Erythroblast (primary cell): ENCODE data around the gene RNGTT.

Experiments used
- DNase-seq, 2 experiments: peaks; one replicate each; lab custom pipeline; 2025; lab: John Stamatoyannopoulos, UW
- GATA1 ChIP-seq: IDR thresholded peaks from 2 replicates; pipeline ENCODE4 v1.6.1; 2011; ENCODE audit warnings: low read depth, mild to moderate bottlenecking, control low read depth, low read length, moderate library complexity
- POLR2A ChIP-seq: IDR thresholded peaks from 2 replicates; pipeline ENCODE4 v1.6.1; 2011; ENCODE audit warnings: mild to moderate bottlenecking, low read length

Gene RNGTT

DNA sequence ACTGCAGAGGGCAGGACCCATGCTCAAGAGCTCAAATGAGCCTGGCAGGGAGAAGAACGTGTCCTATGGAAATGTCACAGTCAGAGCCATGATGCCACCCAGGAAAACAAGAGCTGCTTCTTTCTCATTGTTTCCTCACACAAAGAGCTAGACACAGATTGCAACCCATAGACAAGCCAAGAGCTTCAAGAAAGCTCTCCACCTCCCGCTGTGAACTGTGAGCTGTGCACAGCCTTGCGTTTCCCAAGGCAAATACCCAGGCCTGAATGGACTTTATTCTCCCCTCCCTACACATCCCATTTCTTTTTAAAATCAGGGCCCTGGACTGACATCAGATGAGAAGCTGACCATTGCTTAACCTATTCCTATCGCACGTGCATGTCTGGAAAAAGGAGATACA is 388.8 kb downstream of the RNGTT start:
- no peak for DNase-seq
- TF ChIP-seq POLR2A (no peak), GATA1 (no peak)

DNA sequence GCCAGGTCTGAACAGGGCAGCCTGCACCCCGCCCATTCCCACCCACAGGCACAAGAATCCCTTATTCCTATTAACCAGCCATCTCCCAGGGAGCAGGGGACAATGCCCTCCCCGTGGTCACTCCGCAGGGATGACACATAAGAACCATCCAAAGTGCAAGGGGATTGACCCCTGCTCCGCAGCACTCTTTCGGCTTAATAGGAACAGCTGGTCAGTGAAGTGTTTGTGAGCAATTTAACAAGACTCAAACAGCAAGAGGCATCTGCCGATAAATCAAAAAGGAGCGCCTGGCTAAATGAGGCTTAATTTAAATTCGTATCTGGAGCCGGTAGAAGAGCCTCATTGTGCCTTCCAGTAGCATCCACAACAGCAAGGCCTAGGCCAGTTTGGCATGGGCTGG is 389.4 kb downstream of the RNGTT start:
- no peak for DNase-seq
- TF ChIP-seq POLR2A (no peak), GATA1 (no peak)

DNA sequence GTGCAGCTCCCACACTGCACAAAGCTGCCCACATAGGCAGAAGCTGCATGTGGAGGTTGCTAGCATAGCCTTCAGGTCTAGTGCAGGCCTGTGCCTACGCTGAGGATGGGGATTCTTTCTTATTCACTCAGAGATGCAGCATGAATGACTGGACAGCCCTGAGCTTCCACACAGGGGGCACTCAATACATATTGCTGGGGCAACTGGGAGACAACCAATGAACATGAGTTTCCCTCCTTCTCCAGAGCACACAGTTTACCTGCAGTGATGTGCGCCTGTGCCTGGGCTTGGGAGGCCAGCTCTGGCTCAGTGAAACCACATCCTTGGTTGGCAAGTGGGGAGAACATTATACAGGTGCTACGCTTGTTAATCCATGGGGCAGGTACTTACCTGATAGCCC is 389.9 kb downstream of the RNGTT start:
- DNase-seq = no peak
- no peak for TF ChIP-seq GATA1
- TF ChIP-seq POLR2A = no peak

DNA sequence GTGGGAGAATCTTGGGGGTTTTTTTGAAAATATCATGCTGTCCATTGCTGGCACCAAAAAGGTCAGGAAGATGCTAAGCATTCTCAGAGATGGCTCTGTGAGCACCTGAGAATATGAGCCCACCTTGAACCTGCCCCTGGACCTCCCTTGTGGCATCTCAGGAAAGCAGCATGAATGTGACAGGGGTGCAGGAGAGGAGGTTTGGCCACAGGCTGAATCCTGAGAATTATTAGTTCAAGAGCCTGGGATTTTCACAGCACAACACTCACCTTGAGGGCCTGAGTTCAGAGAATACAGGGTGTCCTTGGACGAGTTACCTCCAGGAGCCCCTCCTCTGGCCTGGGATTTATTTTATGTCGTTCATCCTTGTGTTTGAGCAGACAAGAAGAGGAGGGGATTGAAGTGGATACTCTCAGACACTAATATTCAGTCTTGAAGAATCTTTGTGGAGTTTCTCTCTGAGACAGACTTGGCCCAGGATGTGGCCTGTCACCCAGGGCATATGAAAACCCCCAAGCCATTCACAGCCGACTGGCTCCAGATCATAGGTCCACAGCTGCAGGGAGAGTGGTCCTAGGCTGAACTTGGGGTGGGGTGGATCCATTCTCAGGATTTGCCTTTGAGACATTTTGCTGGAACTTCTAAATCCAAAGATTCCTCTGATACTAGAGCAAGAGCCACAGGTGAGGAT is 390.8 kb downstream of the RNGTT start:
- no peak for DNase-seq
- TF ChIP-seq GATA1 (no peak), POLR2A (no peak)

DNA sequence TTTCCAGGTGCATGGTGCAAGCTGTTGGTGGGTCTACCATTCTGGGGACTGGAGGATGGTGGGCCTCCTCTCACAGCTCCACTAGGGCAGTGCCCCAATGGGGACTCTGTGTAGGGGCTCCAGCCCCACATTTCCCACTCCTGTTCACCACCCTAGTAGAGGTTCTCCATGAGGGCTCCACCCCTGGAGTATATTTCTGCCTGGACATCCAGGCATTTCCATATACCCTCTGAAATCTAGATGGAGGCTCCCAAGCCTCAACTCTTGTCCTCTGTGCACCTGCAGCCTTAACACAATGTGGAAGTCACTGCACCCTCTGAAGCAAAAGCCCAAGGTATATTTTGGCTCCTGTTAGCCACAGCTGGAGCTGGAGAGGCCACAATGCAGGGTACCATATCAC is 393.5 kb downstream of the RNGTT start:
- no peak for DNase-seq
- TF ChIP-seq GATA1 = no peak
- TF ChIP-seq POLR2A = no peak

DNA sequence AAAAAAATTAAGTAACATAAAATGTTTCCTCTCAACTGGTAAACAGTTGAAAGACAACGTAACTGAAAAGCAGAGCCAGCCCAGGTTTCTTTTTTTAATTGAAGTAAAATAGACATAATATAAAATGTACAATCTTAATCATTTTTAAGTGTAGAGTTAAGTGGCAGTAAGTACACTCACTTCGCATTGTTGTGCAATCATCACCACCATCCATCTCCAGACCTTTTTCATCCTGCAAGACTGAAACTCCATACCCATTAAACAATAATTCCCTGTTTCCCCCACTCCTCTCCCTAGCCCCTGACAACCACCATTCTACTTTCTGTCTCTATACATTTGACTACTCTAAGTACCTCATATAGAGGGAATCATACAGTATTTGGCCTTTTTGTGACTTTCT is 395.7 kb downstream of the RNGTT start:
- TF ChIP-seq GATA1 (no peak), POLR2A (no peak)
- no peak for DNase-seq

DNA sequence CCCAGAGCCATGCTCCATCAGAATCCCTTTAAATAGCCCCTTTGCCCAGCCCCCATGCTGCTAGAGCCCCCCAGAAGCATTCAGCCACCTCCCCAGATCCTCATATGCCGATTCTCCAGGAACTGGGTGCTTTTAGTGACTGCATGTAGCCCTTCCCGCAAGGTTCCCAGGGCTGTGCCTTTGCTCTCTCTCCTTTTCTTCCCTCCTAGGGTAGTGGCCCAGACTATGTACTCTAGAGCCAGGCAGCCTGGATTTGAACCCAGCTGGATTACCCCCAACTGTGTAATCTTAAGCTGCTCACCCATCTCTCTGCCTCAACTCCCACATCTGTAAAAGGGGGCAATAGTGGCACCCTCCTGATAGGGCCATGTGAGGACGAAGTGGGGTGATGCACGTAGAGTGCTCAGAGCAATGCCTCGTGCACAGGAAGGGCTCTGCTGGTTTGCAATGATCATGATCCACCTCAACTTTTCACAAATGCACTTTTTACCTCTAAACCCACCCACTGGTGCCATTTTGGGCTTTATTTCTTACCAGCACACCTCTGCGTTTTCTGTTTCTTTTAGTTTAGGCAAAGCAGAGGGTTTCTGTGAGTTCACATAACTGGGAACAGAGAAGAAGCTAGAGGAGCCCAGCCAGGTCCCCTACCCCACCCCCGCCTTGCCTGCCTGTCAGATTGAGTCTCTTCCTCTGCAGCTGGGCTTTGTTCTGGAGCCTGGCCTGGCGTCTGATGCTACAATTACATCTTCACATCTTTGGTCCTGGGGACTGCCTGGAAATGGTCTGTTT is 396.5 kb downstream of the RNGTT start:
- TF ChIP-seq GATA1 = no peak
- no peak for TF ChIP-seq POLR2A
- no peak for DNase-seq

DNA sequence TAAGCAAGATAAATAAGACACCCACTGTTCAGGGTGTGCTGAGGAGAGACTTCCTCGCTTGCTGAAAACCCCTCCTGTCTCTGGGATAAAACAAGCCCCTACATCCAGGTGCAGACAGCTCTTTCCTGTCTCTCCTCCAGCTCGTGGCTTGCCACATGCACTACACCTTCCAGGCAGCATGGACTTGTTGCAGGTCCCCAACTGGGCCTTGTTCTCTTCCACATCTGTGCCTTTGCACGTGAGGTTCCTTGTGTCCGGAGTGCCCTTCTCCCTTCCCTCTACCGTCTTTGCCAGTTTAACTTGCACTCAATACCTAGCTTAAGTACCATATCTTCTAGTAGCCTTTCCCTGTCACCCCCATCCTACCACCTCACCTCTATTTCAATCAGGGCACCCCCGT is 397.6 kb downstream of the RNGTT start:
- no peak for DNase-seq
- no peak for TF ChIP-seq POLR2A
- no peak for TF ChIP-seq GATA1

DNA sequence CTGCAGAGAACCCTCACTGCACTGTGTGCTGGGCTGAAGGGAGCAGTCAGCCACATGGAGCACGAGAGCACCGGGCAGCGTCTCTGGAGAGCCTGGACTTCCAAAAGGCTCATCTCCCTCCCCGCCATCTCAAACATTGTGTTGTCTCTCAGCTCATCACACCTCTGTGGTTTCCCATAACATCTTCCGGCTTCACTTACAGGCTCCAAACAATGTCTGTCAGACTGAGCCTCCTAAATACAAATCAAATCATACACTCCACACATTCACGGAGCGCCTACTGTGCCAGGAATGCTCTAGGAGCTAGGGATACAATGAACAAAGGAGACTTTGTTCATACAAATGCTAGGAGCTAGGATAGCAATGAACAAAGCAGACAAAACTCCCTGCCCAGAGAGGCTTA is 398.0 kb downstream of the RNGTT start:
- TF ChIP-seq GATA1 (no peak), POLR2A (no peak)
- no peak for DNase-seq

DNA sequence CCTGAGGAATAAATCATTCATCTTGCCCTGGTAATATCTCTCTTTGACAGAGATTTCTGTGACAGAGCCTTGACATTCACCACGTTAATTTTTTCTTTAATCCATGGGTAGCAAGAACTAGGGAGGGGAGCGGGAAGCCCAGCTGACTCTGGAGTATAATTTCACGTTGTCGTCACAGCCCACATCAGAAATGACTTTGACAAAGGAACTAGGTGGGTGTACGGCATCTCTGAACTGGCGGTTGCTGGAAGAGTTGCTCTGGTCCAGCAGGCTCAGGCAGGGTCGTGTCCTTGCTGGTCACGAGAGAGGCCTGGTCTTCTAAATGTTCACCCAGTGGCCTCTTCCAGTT is 400.2 kb downstream of the RNGTT start:
- DNase-seq = no peak
- TF ChIP-seq GATA1 (no peak), POLR2A (no peak)

DNA sequence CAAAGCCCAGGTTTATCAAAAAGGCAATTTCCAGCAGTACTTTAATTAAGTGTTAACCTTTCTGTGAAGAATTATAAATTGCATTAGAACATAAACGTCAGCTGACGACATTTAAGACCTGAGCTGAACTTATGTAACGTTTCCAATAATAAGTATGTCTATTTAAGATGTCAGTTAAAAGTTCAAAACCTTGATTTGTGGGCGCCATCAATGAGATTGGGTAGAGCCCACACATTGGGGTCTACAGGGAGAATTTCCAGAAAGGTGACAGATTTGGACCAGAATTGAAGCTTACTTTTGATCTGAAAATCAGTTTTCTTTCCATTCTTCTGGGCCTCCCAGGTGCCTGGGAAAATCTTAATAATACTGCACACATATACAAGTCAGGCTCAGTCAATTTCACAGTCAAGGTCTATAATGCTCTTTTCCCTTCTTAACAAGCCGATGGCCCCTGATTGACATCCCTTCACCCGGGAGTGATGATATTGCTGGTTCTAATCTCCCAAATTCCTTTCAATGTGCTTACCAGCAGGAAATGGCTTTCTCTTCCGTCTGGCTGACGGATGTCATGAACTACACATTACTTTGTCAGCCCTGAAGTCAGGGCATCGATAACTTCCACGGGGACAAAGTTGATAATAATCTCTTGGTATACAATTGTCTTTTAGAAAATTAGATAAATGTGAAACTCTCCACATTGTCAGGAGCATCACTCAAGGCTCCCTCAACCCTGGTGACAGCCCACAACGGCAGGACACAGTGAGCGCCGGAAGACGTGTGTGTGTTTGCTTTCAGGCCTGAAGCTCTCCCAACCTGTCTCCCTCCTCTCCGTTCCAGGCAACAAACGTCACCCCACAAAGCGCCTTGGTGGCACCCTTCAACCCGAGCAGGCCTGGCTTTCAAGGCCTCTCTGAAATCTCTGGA is 400.8 kb downstream of the RNGTT start:
- TF ChIP-seq POLR2A (no peak), GATA1 (no peak)
- no peak for DNase-seq

DNA sequence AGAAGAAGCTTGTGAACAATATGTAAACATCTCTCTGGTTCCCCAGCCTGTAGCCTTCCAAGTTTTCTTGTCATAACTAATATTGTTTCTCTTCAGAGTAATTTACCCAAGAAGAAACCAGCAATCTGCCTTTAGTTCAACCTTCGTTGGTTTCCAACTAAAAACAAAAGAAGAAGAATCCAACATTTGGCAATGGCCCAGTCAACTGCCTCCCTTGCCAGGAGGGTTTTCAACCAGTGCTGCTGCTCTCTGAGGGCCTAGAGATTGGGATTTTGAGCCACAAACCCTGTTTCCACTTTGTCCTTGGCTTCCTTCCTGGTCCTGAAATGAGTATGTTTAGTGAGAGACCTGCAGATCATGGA is 401.5 kb downstream of the RNGTT start:
- no peak for DNase-seq

DNA sequence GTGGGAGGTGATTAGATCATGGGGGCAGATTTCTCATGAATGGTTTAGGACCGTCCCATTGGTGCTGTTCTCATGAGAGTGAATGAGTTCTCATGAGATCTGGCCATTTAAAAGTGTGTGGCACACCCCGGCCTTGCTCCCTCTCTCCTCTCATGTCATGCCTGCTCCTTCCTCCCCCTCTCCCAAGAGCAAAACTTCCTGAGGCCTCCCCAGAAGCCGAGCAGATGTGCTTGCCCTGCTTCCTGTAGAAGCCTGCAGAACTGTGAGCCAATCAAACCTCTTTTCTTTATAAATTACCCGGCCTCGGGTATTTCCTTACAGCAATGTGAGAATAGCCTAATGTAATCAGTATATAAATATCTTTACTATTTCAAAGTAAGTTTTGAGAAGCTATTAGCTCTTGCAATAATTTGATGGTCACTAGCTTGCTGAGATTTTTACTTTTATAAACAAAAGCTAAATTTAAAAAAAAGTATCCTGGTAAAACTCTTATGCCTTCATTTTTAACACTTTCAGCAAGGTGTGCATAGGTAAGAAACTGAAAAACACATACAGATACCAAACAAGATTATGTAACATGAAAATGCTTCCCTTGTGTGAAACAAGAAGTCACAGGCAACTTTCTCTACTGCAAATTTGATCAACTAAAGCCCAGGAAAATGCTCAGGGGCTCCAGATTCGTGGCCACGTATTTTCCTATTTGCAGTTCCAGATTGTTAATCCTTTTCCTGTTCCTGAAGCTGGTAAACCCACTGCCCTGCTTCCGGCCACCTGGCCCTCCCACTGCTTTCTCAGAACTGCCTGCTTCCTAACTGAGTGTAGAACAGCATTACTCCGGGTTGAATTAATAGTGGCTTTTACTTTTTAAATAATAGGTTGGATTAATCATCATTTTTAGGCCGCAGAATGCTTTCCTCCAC is 402.1 kb downstream of the RNGTT start:
- no peak for TF ChIP-seq POLR2A
- no peak for DNase-seq

More for the DNA sequence above, 401.5 kb downstream of the RNGTT start:
- no peak for TF ChIP-seq GATA1
- no peak for TF ChIP-seq POLR2A
